H1 (cell line): Measurements from ENCODE around the gene FNDC7. TPM values are rescaled to one million over a fixed set of nuclear protein-coding genes. Genes with fewer than 3 reads are reported as not detected.
"Not testable (repeated sequence)": the region's sequence is repeated elsewhere in the genome, so short reads cannot be mapped to it uniquely, and the experiment has no call there.

Experiments used
- CTCF ChIA-PET: fragments of 300-600 bp; sonication (Branson Sonifier 250); formaldehyde crosslinking; loops from one replicate; lab custom pipeline; 2021; ENCODE audit not compliant: partially characterized antibody; lab: Charles Lee
- POLR2A ChIA-PET: fragments of 300-600 bp; sonication (Branson Sonifier 250); formaldehyde crosslinking; loops from one replicate; lab custom pipeline; 2021; ENCODE audit warnings: inconsistent platforms; ENCODE audit not compliant: partially characterized antibody; lab: Charles Lee
- DNase-seq, 2 experiments: peaks; one replicate each; pipeline versions ENCODE4 v3.0.0 to v3.0.0-alpha.2; 2010 to 2022; ENCODE audit warnings: low spot score in 2 of 2, low read depth in 1 of 2, mixed read lengths in 1 of 2
- FAIRE-seq: peaks from 2 replicates; lab custom pipeline; 2011; peaks lifted over from hg19 to GRCh38; lab: Jason Lieb, UNC
- H2AFZ ChIP-seq: 2 replicates; pipeline ENCODE4 v1.8.1; 2012; ENCODE audit warnings: low read length, inconsistent platforms
- H2AK5ac ChIP-seq: 2 replicates; pipeline ENCODE4 v1.6.1; 2013; ENCODE audit warnings: low read depth, low read length
- H2BK120ac ChIP-seq: replicated peaks from 2 replicates; pipeline ENCODE3; 2013; ENCODE audit warnings: low read depth, low read length, inconsistent platforms
- H2BK12ac ChIP-seq: 2 replicates; pipeline ENCODE4 v1.6.1; 2013; ENCODE audit warnings: low read depth, low read length
- H2BK15ac ChIP-seq: 2 replicates; pipeline ENCODE4 v1.6.1; 2013; ENCODE audit warnings: low read length
- H2BK20ac ChIP-seq: 2 replicates; pipeline ENCODE4 v1.6.1; 2013; ENCODE audit warnings: low read length
- H2BK5ac ChIP-seq: 2 replicates; pipeline ENCODE4 v1.6.1; 2013; ENCODE audit warnings: low read depth, low read length
- H3K14ac ChIP-seq: 2 replicates; pipeline ENCODE4 v1.6.1; 2013; ENCODE audit warnings: inconsistent platforms; ENCODE audit not compliant: insufficient read length
- H3K18ac ChIP-seq: 2 replicates; pipeline ENCODE4 v1.6.1; 2013; ENCODE audit warnings: low read length; ENCODE audit errors: extremely low read depth
- H3K23ac ChIP-seq: 2 replicates; pipeline ENCODE4 v1.6.1; 2013; ENCODE audit warnings: inconsistent platforms; ENCODE audit not compliant: insufficient read length
- H3K23me2 ChIP-seq: 2 replicates; pipeline ENCODE4 v1.6.1; 2013; ENCODE audit warnings: low read depth, low read length
- H3K27ac ChIP-seq: 2 replicates; pipeline ENCODE4 v1.6.1; 2011; ENCODE audit warnings: low read depth, low read length, inconsistent platforms
- H3K27me3 ChIP-seq, 4 experiments: replicated peaks in 1 of 4; 1 replicate in 1 of 4; 2 replicates in 3 of 4; pipeline versions ENCODE4 v1.6.1 to v1.8.1; 2011 to 2013; ENCODE audit warnings: low read length in 3 of 4, mild to moderate bottlenecking in 3 of 4, inconsistent platforms in 2 of 4, mixed read lengths in 2 of 4, moderate library complexity in 1 of 4; ENCODE audit not compliant: control insufficient read depth in 3 of 4, insufficient read depth in 3 of 4; ENCODE audit errors: extremely low read depth in 1 of 4
- H3K36me3 ChIP-seq, 4 experiments: 2 replicates each; pipeline versions ENCODE4 v1.6.1 to v1.8.1; 2011 to 2013; ENCODE audit warnings: mild to moderate bottlenecking in 4 of 4, low read length in 3 of 4, moderate library complexity in 2 of 4, control low read depth in 1 of 4, inconsistent platforms in 1 of 4; ENCODE audit not compliant: insufficient read depth in 4 of 4, control insufficient read depth in 2 of 4
- H3K4ac ChIP-seq: replicated peaks from 2 replicates; pipeline ENCODE3; 2013; ENCODE audit warnings: low read length, low read depth, mixed read lengths, inconsistent platforms; ENCODE audit not compliant: insufficient read length
- H3K4me1 ChIP-seq, 4 experiments: replicated peaks in 1 of 4; 1 replicate in 1 of 4; 2 replicates in 3 of 4; pipeline versions ENCODE4 v1.6.1 to v1.8.1; 2011 to 2013; ENCODE audit warnings: low read length in 3 of 4, inconsistent platforms in 2 of 4, mixed read lengths in 1 of 4; ENCODE audit not compliant: insufficient read depth in 4 of 4, control insufficient read depth in 3 of 4
- H3K4me2 ChIP-seq, 2 experiments: 2 replicates each; pipeline versions ENCODE4 v1.6.1 to v1.8.1; 2011 to 2013; ENCODE audit warnings: low read depth in 2 of 2, low read length in 2 of 2, control low read depth in 1 of 2, inconsistent platforms in 1 of 2, mild to moderate bottlenecking in 1 of 2; ENCODE audit not compliant: insufficient read depth in 1 of 2
- H3K4me3 ChIP-seq, 4 experiments: fragments of 200-600, 300-600 bp in 1 of 4; sonication (generic), shearing (Covaris generic), sonication (Bioruptor Twin) in 1 of 4; 2 replicates each; pipeline versions ENCODE4 v1.5.1 to v1.8.1; 2011 to 2016; ENCODE audit warnings: low read length in 4 of 4, low read depth in 3 of 4, control low read depth in 2 of 4, inconsistent platforms in 2 of 4, mild to moderate bottlenecking in 2 of 4, mixed read lengths in 1 of 4, moderate library complexity in 1 of 4; ENCODE audit not compliant: insufficient read depth in 2 of 4; ENCODE audit errors: extremely low read depth in 1 of 4
- H3K56ac ChIP-seq: replicated peaks from 2 replicates; pipeline ENCODE3; 2013; ENCODE audit warnings: low read depth, mild to moderate bottlenecking, mixed read lengths, low read length, inconsistent platforms; ENCODE audit not compliant: insufficient read length
- H3K79me1 ChIP-seq: 2 replicates; pipeline ENCODE4 v1.6.1; 2013; ENCODE audit warnings: low read depth, low read length, control low read depth
- H3K79me2 ChIP-seq, 2 experiments: 2 replicates each; pipeline versions ENCODE4 v1.6.1 to v1.8.1; 2012 to 2013; ENCODE audit warnings: low read length in 2 of 2, mild to moderate bottlenecking in 2 of 2, inconsistent platforms in 1 of 2; ENCODE audit not compliant: insufficient read depth in 2 of 2, control insufficient read depth in 1 of 2
- H3K9ac ChIP-seq, 4 experiments: replicated peaks in 1 of 4; 1 replicate in 1 of 4; 2 replicates in 3 of 4; pipeline versions ENCODE4 v1.6.1 to v1.8.1; 2011 to 2013; ENCODE audit warnings: low read depth in 3 of 4, low read length in 3 of 4, control low read depth in 2 of 4, mild to moderate bottlenecking in 2 of 4, moderate library complexity in 2 of 4, inconsistent platforms in 1 of 4; ENCODE audit errors: extremely low read depth in 1 of 4
- H3K9me3 ChIP-seq, 2 experiments: 2 replicates each; pipeline versions ENCODE4 v1.6.1 to v1.8.1; 2012 to 2013; ENCODE audit warnings: mild to moderate bottlenecking in 2 of 2, moderate library complexity in 2 of 2, control low read depth in 1 of 2, inconsistent platforms in 1 of 2, low read depth in 1 of 2, low read length in 1 of 2, mixed read lengths in 1 of 2; ENCODE audit not compliant: insufficient read depth in 2 of 2
- H4K20me1 ChIP-seq, 2 experiments: replicated peaks in 1 of 2; 2 replicates each; pipeline versions ENCODE3 to v1.8.1; 2011 to 2013; ENCODE audit warnings: inconsistent platforms in 2 of 2, low read length in 2 of 2, mild to moderate bottlenecking in 1 of 2; ENCODE audit not compliant: insufficient read depth in 2 of 2, control insufficient read depth in 1 of 2
- H4K5ac ChIP-seq: 2 replicates; pipeline ENCODE4 v1.6.1; 2013; ENCODE audit warnings: low read length, low read depth, mixed read lengths, inconsistent platforms; ENCODE audit not compliant: insufficient read length
- H4K8ac ChIP-seq: 2 replicates; pipeline ENCODE4 v1.8.0; 2013; ENCODE audit warnings: mild to moderate bottlenecking, moderate library complexity, low read length, inconsistent platforms; ENCODE audit not compliant: insufficient read depth; ENCODE audit errors: extremely low read depth
- H4K91ac ChIP-seq: replicated peaks from 2 replicates; pipeline ENCODE3; 2013; ENCODE audit warnings: low read length, mixed read lengths, inconsistent platforms; ENCODE audit not compliant: insufficient read length
- WGBS, 2 experiments: shearing (Covaris generic) in 1 of 2; methylation state at CpG; one replicate each; pipeline versions ENCODE4 v1.1.6 to v1.1.7; 2013 to 2015; ENCODE audit warnings: low lambda C conversion rate in 2 of 2, mixed read lengths in 2 of 2, inconsistent platforms in 1 of 2, low coverage in 1 of 2, missing lambda C conversion rate in 1 of 2; ENCODE audit not compliant: insufficient replicate concordance in 2 of 2, insufficient coverage in 1 of 2, insufficient read length in 1 of 2; ENCODE audit errors: extremely low coverage in 1 of 2, missing lambda C conversion rate in 1 of 2; 5-methylcytosine and 5-hydroxymethylcytosine counted together
- polyA plus RNA-seq, 7 experiments: library from polyadenylated mRNA; depleted of rRNA in 3 of 7; stranded (reverse) in 5 of 7; unstranded in 2 of 7; fragments of >200 nt in 5 of 7; fragments of 200-250 nt in 2 of 7; gene quantifications; 1 replicate in 5 of 7; 2 replicates in 1 of 7; 4 replicates in 1 of 7; pipeline versions ENCODE4 v1.2.1 to v1.2.3, GENCODE V29; 2011 to 2013; ENCODE audit warnings: missing spikeins in 2 of 7, mixed read lengths in 2 of 7
- total RNA-seq: library from RNA; stranded (reverse); fragmentation: NEBNext Ultra II Directional; extraction: Animal tissue kit (Norgen Biotek cat#: 25700); gene quantifications from 2 replicates; pipeline ENCODE4 v1.2.1, GENCODE V29; 2021

The FNDC7 gene
- total and polyA plus RNA-seq, 2 of the 8 experiments (the other 6 are each of a cell fraction or from before 2014, with no cell fraction given) = 0.13 to 0.20 TPM

- H2AFZ ChIP-seq, H3K27ac ChIP-seq, H2BK5ac ChIP-seq, H3K23ac ChIP-seq, H4K20me1 ChIP-seq, H4K91ac ChIP-seq, H2BK20ac ChIP-seq, H3K18ac ChIP-seq, H2BK120ac ChIP-seq, H3K56ac ChIP-seq, POLR2A ChIA-PET, H3K4me2 ChIP-seq, H3K4me1 ChIP-seq, H3K79me2 ChIP-seq, H4K5ac ChIP-seq, H3K4ac ChIP-seq, H3K79me1 ChIP-seq, H3K14ac ChIP-seq, CTCF ChIA-PET, FAIRE-seq, H4K8ac ChIP-seq, DNase-seq, H3K27me3 ChIP-seq, H2AK5ac ChIP-seq, H3K23me2 ChIP-seq, H3K4me3 ChIP-seq, H3K9ac ChIP-seq, H2BK15ac ChIP-seq, H2BK12ac ChIP-seq: not testable (repeated sequence)
- Histone ChIP-seq H3K9me3 (peaks cover 24 to 26% of the 10 kb centered on the region in 2 experiments), H3K36me3 (peaks cover 2 to 45% (median 26%) of the 10 kb centered on the region in 4 experiments; a peak in 5 of 8 replicates)
- 100% methylated on average over 1 of the region's 1 CpG; no CpG with 5 or more reads in 1 of the 2 experiments for WGBS, 2 experiments
Observed at GRCh38 chr1:108781575-108781944, 68.9 kb downstream of the FNDC7 start.
